Measurements from ENCODE around the gene H6PD. TPM values are rescaled to one million over a fixed set of nuclear protein-coding genes. Genes with fewer than 3 reads are reported as not detected.

H6PD gene
- total and polyA plus RNA-seq, 2 donors (not counting 3 experiments of a cell fraction or from before 2014, with no cell fraction given): 24.5 to 29.0 TPM

DNA sequence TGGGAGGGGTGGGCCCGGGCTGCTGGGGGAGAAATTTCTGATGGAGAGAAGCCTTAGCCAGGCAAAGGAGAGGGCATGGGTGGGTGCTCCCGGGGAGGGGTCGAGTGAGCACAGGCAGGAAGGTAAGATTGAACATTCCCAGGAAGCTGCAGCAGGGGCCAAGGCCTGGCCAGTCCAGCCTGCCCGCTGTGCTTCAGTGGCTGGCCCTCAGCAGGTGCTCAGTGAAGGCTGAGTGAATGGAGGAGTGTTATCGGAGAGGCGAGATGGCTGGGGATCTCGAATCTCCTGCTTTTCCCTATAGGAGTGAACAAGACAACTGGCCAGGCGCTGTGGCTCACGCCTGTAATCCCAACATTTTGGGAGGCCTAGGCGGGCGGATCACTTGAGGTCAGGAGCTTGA is 79.0 kb downstream of the H6PD start:
- Histone ChIP-seq H3K27ac (ENCODE audit: insufficient read depth, low read depth, low read length) (no peak overlapping the region), H3K36me3 (ENCODE audit: control insufficient read depth in 2 of 2, extremely low read depth in 1 of 2, insufficient read depth in 2 of 2, low read length in 2 of 2) (peaks cover 2 to 7% of the 10 kb centered on the region in 2 experiments), H2AFZ (ENCODE audit: low read depth, low read length) (no peak overlapping the region), H3K9ac (replicated peaks; ENCODE audit: extremely low read depth, insufficient read depth, low read length) (no peak overlapping the region), H3K4me1 (ENCODE audit: control insufficient read depth, extremely low read depth, insufficient read depth, low read length) (peaks cover 18% of the 10 kb centered on the region), H3K9me3 (replicated peaks; ENCODE audit: control insufficient read depth, insufficient read depth, low read length) (no peaks in the 10 kb centered on the region), H3K9me1 (replicated peaks; ENCODE audit: control insufficient read depth, extremely low read depth, insufficient read depth, low read length) (no peaks in the 10 kb centered on the region), H3K27me3 (ENCODE audit: control insufficient read depth in 2 of 2, insufficient read depth in 2 of 2, low read length in 2 of 2) (no peaks in the 10 kb centered on the region), H3K4me2 (ENCODE audit: insufficient read depth, low read length) (no peak overlapping the region), H4K20me1 (replicated peaks; ENCODE audit: control insufficient read depth, extremely low read depth, insufficient read depth, low read length) (peaks cover 12% of the 10 kb centered on the region), H3K4me3 (replicated peaks in 1 of 3; ENCODE audit: insufficient read depth in 1 of 3, low read depth in 1 of 3, low read length in 3 of 3) (no peak overlapping the region), H3K79me2 (ENCODE audit: control insufficient read depth, insufficient read depth, low read length) (peaks cover 94% of the 10 kb centered on the region)
- ChIA-PET CTCF (interaction anchor here (1.9 kb wide), 1 partner anchor 85 kb away, joined by 5 read pairs; no protein-coding TSS in a partner anchor), POLR2A (no interaction called here)
- no TSS peak for BruUV-seq (replicated peaks)
- no peak for TF ChIP-seq MYC (IDR thresholded peaks at IDR 0.05; ENCODE audit: low read depth, low read length)
- TF ChIP-seq GATA2 (IDR thresholded peaks at IDR 0.05; ENCODE audit: insufficient read depth, insufficient read length, low read depth, low read length): no peak
- TF ChIP-seq, protein P1, sequence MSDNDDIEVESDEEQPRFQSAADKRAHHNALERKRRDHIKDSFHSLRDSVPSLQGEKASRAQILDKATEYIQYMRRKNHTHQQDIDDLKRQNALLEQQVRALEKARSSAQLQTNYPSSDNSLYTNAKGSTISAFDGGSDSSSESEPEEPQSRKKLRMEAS (IDR thresholded peaks at IDR 0.05; ENCODE audit: insufficient read depth, insufficient read length): no peak
- no peak for TF ChIP-seq POLR2A (IDR thresholded peaks at IDR 0.05; ENCODE audit: low read depth, low read length)
- no peak for TF ChIP-seq EZH2 (IDR thresholded peaks at IDR 0.05; ENCODE audit: borderline replicate concordance, low read depth, low read length, severe bottlenecking)
- TF ChIP-seq FOS (IDR thresholded peaks at IDR 0.05; ENCODE audit: borderline replicate concordance, insufficient read depth, low read length): no peak
- no peak for TF ChIP-seq JUN (IDR thresholded peaks at IDR 0.05; ENCODE audit: borderline replicate concordance, insufficient read depth, insufficient read length, low read depth)
- TF ChIP-seq POLR2AphosphoS5 (IDR thresholded peaks at IDR 0.05; ENCODE audit: insufficient read depth, low read depth, low read length): no peak
- TF ChIP-seq, protein P2, sequence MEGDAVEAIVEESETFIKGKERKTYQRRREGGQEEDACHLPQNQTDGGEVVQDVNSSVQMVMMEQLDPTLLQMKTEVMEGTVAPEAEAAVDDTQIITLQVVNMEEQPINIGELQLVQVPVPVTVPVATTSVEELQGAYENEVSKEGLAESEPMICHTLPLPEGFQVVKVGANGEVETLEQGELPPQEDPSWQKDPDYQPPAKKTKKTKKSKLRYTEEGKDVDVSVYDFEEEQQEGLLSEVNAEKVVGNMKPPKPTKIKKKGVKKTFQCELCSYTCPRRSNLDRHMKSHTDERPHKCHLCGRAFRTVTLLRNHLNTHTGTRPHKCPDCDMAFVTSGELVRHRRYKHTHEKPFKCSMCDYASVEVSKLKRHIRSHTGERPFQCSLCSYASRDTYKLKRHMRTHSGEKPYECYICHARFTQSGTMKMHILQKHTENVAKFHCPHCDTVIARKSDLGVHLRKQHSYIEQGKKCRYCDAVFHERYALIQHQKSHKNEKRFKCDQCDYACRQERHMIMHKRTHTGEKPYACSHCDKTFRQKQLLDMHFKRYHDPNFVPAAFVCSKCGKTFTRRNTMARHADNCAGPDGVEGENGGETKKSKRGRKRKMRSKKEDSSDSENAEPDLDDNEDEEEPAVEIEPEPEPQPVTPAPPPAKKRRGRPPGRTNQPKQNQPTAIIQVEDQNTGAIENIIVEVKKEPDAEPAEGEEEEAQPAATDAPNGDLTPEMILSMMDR (IDR thresholded peaks at IDR 0.05; ENCODE audit: extremely low read depth in 1 of 2, insufficient read depth in 1 of 2, low read depth in 1 of 2, low read length in 2 of 2): no peak
- no peak for DNase-seq (ENCODE audit: low read depth, low spot score)
- dilution Hi-C loops (cut with MboI; ENCODE audit: extremely low pct_ligation_motif_present, low sequenced_read_pairs) (no loop called here), intact Hi-C loops (cut with micrococcal nuclease) (no loop called here)
- no peak for FAIRE-seq
